Measurements from ENCODE around the gene PPM1A. TPM values are rescaled to one million over a fixed set of nuclear protein-coding genes. Genes with fewer than 3 reads are reported as not detected.

Gene PPM1A
- total RNA-seq (2022), result 38.9 and 40.0 TPM in 2 replicates
- Bru-seq, nascent RNA, result percentile 85 among the genes with signal in this experiment
- percentile 82 among the genes with signal in this experiment for BruChase-seq, experiment 1, labeled RNA remaining after a 6-hour chase
- BruChase-seq, experiment 2, labeled RNA remaining after a 2-hour chase, result percentile 80 among the genes with signal in this experiment
- long read RNA-seq, full-length matches to known transcripts, result 8 of 20 reads
- long read RNA-seq, partial matches to known transcripts, result 3 of 20 reads
- long read RNA-seq, other reads (novel, unspliced or antisense), result 9 of 20 reads

GRCh38 chr14:60248697-60249318, at the start of gene PPM1A:
Gene PPM1A (plus strand): TSS chr14:60249221. CDS start chr14:60282704, 33,483 bp downstream.
- CTCF ChIA-PET, result interaction anchor here (0.6 to 1.3 kb wide), 5 partner anchors 15 to 1033 kb away, joined by 3 read pairs; partner anchors contain the start of genes PCNX4 and TMEM30B
- Mint-ChIP-seq H3K36me3 (ENCODE audit: insufficient read depth, unreplicated experiment) (peaks cover 29% of the 10 kb centered on the region), H3K27me3 (ENCODE audit: unreplicated experiment) (no peaks in the 10 kb centered on the region), H3K27ac (ENCODE audit: unreplicated experiment) (peak within 1 kb of the TSS; percentile 99), H3K4me1 (ENCODE audit: low read depth, unreplicated experiment) (peaks cover 34% of the 10 kb centered on the region), H3K4me3 (ENCODE audit: low read depth, unreplicated experiment) (peak within 1 kb of the TSS; percentile 99), H3K9me3 (ENCODE audit: low read depth, unreplicated experiment) (no peaks in the 10 kb centered on the region)
- BruUV-seq (replicated peaks), result no TSS peak
- no peak for TF ChIP-seq CTCF (IDR thresholded peaks at IDR 0.05; ENCODE audit: unreplicated experiment)
- intact Hi-C loops (cut with micrococcal nuclease; ENCODE audit: unreplicated experiment), result no loop called here
- peak; percentile 94 for DNase-seq

- Mint-ChIP-seq H3K36me3 (ENCODE audit: insufficient read depth, unreplicated experiment) (no peaks in the 10 kb centered on the region), H3K27ac (ENCODE audit: unreplicated experiment) (no peak overlapping the region), H3K9me3 (ENCODE audit: low read depth, unreplicated experiment) (peaks cover 4% of the 10 kb centered on the region), H3K4me3 (ENCODE audit: low read depth, unreplicated experiment) (no peak overlapping the region), H3K27me3 (ENCODE audit: unreplicated experiment) (no peaks in the 10 kb centered on the region), H3K4me1 (ENCODE audit: low read depth, unreplicated experiment) (peaks cover 9% of the 10 kb centered on the region)
- no peak for TF ChIP-seq CTCF (IDR thresholded peaks at IDR 0.05; ENCODE audit: unreplicated experiment)
- DNase-seq, result no peak
- no TSS peak for BruUV-seq (replicated peaks)
- CTCF ChIA-PET, result interaction anchor here (0.6 kb wide), 1 partner anchor 1503 kb away, joined by 4 read pairs; no protein-coding TSS in a partner anchor
- intact Hi-C loops (cut with micrococcal nuclease; ENCODE audit: unreplicated experiment), result loop anchor here (5.0 kb wide), 1 partner anchor 133 kb away; no protein-coding TSS in a partner anchor
Observed at GRCh38 chr14:60199321-60199720, 49.7 kb upstream of the PPM1A start.

GRCh38 chr14:60204104-60204842, 44.7 kb upstream of the PPM1A start:
- H3K4me1 Mint-ChIP-seq (ENCODE audit: low read depth, unreplicated experiment), result no peaks in the 10 kb centered on the region
- DNase-seq, result no peak
- intact Hi-C loops (cut with micrococcal nuclease; ENCODE audit: unreplicated experiment), result no loop called here
- peaks cover 25% of the 10 kb centered on the region for H3K27me3 Mint-ChIP-seq (ENCODE audit: unreplicated experiment)
- CTCF ChIA-PET, result interaction anchor here (0.9 to 1.0 kb wide), 2 partner anchors 125 to 354 kb away, joined by 3 read pairs; no protein-coding TSS in a partner anchor
- BruUV-seq (replicated peaks), result no TSS peak
- H3K27ac Mint-ChIP-seq (ENCODE audit: unreplicated experiment), result no peak overlapping the region
- no peaks in the 10 kb centered on the region for H3K36me3 Mint-ChIP-seq (ENCODE audit: insufficient read depth, unreplicated experiment)
- peaks cover 4% of the 10 kb centered on the region for H3K9me3 Mint-ChIP-seq (ENCODE audit: low read depth, unreplicated experiment)
- no peak for TF ChIP-seq CTCF (IDR thresholded peaks at IDR 0.05; ENCODE audit: unreplicated experiment)
- H3K4me3 Mint-ChIP-seq (ENCODE audit: low read depth, unreplicated experiment), result no peak overlapping the region
